ENCODE measurements around the gene FHOD1. TPM values are rescaled to one million over a fixed set of nuclear protein-coding genes. Genes with fewer than 3 reads are reported as not detected.

The FHOD1 gene
- total and polyA plus RNA-seq, 2 donors (not counting 1 experiment from before 2014, with no cell fraction given), result 46.3 to 46.9 TPM

DNA sequence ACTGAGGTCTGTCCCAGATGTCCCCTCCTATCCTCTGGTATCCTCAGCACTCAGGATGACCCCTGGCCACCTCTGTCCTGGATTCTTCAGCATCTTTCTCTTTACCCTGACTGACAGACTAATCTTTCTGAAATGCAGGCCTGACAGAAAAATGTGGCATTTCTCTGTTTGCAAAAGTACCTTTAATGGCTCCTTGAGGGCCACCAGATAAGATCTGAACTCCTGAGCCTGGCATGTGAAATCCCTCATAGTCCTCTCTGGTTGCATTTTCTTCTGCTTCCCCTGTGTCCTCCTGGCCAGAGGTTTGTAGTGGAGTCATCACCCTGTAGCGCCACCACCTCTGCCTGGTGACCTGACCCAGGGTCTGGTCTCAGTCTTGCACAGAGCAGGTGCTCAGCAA is 50.4 kb downstream of the FHOD1 start:
- no peak overlapping the region for H3K27ac ChIP-seq (ENCODE audit: low read length in 2 of 2)
- H3K4me2 ChIP-seq (replicated peaks; ENCODE audit: low read depth, low read length, poor library complexity, severe bottlenecking), result no peak overlapping the region
- peaks cover 16 to 21% of the 10 kb centered on the region in 2 donors for H3K4me1 ChIP-seq (ENCODE audit: control insufficient read depth in 2 of 2, insufficient read depth in 2 of 2, low read length in 2 of 2)
- peaks cover 0 to 59% of the 10 kb centered on the region in 2 experiments for H3K36me3 ChIP-seq (replicated peaks in 1 of 2; ENCODE audit: control extremely low read depth in 1 of 2, control insufficient read depth in 1 of 2, extremely low read depth in 1 of 2, insufficient read depth in 2 of 2, low read length in 1 of 2)
- H3K27me3 ChIP-seq (replicated peaks in 1 of 4; ENCODE audit: control extremely low read depth in 1 of 4, control insufficient read depth in 3 of 4, insufficient read depth in 4 of 4, low read length in 3 of 4), result no peaks in the 10 kb centered on the region
- TF ChIP-seq CTCF (IDR thresholded peaks at IDR 0.05) (no peak), EZH2 (IDR thresholded peaks at IDR 0.05; ENCODE audit: borderline replicate concordance, insufficient read depth, low read depth, low read length, poor library complexity, severe bottlenecking) (no peak)
- ATAC-seq (ENCODE audit: low read depth) (no peak), DNase-seq (no peak)
- peaks cover 0 to 5% (median 0%) of the 10 kb centered on the region in 3 donors for H3K9me3 ChIP-seq (ENCODE audit: control extremely low read depth in 1 of 3, control insufficient read depth in 2 of 3, insufficient read depth in 1 of 3, low read length in 2 of 3)
- peaks cover 54% of the 10 kb centered on the region for H4K20me1 ChIP-seq (ENCODE audit: control insufficient read depth, insufficient read depth, low read length, poor library complexity, severe bottlenecking)
- H3K4me3 ChIP-seq (ENCODE audit: control extremely low read depth in 1 of 5, extremely low read depth in 1 of 5, insufficient read depth in 1 of 5, low read depth in 2 of 5, low read length in 4 of 5), result no peak overlapping the region
- no peaks in the 10 kb centered on the region for H3K27me3 Mint-ChIP-seq
- 100% methylated on average over 1 of the region's 1 CpG for WGBS (ENCODE audit: insufficient coverage)
- H3K79me2 ChIP-seq (ENCODE audit: control insufficient read depth, insufficient read depth, low read length), result peaks cover 37% of the 10 kb centered on the region
- no peak overlapping the region for H3K27ac Mint-ChIP-seq
- no peak overlapping the region for H3K9ac ChIP-seq (ENCODE audit: low read length)
- POLR2A ChIA-PET, result no interaction called here
- CTCF ChIA-PET, result interaction anchor here (0.6 to 1.2 kb wide), 2 partner anchors 244 to 1649 kb away, joined by 4 to 5 read pairs; no protein-coding TSS in a partner anchor
- H3K4me1 Mint-ChIP-seq, result peaks cover 33% of the 10 kb centered on the region
- H3K4me3 Mint-ChIP-seq, result no peak overlapping the region
- intact Hi-C loops (cut with micrococcal nuclease), result no loop called here
- no peaks in the 10 kb centered on the region for H3K9me3 Mint-ChIP-seq (ENCODE audit: insufficient read depth)
- H2AFZ ChIP-seq (ENCODE audit: insufficient read depth, low read depth, low read length, poor library complexity, severe bottlenecking), result no peak overlapping the region

DNA sequence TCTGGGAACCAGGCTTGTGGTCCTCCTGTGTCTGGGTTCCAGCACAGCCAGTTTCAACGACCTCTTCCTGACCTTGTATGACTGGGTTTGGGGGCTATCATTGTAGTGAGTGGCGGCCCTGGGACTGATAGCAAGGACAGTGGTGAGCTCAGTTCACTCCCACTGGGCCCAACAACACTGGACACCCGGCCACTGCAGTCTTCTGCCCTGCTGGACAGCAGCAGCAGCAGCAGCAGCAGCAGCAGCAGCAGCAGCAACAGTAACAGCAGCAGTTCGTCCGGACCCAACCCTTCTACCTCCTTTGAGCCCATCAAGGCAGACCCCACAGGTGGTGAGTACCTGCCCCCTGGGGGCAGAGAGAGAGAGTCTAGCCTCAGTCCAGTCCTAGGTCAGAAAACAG is 51.6 kb downstream of the FHOD1 start:
- Mint-ChIP-seq H3K27ac (no peak overlapping the region), H3K4me3 (no peak overlapping the region), H3K27me3 (no peaks in the 10 kb centered on the region), H3K9me3 (ENCODE audit: insufficient read depth) (no peaks in the 10 kb centered on the region), H3K4me1 (peaks cover 39% of the 10 kb centered on the region)
- Histone ChIP-seq H3K4me1 (ENCODE audit: control insufficient read depth in 2 of 2, insufficient read depth in 2 of 2, low read length in 2 of 2) (peaks cover 22 to 28% of the 10 kb centered on the region in 2 donors), H3K9me3 (ENCODE audit: control extremely low read depth in 1 of 3, control insufficient read depth in 2 of 3, insufficient read depth in 1 of 3, low read length in 2 of 3) (peaks cover 0 to 5% (median 0%) of the 10 kb centered on the region in 3 donors), H3K9ac (ENCODE audit: low read length) (no peak overlapping the region), H3K79me2 (ENCODE audit: control insufficient read depth, insufficient read depth, low read length) (peaks cover 43% of the 10 kb centered on the region), H2AFZ (ENCODE audit: insufficient read depth, low read depth, low read length, poor library complexity, severe bottlenecking) (no peak overlapping the region), H3K36me3 (replicated peaks in 1 of 2; ENCODE audit: control extremely low read depth in 1 of 2, control insufficient read depth in 1 of 2, extremely low read depth in 1 of 2, insufficient read depth in 2 of 2, low read length in 1 of 2) (peaks cover 0 to 51% of the 10 kb centered on the region in 2 experiments), H3K4me2 (replicated peaks; ENCODE audit: low read depth, low read length, poor library complexity, severe bottlenecking) (no peak overlapping the region), H3K27me3 (replicated peaks in 1 of 4; ENCODE audit: control extremely low read depth in 1 of 4, control insufficient read depth in 3 of 4, insufficient read depth in 4 of 4, low read length in 3 of 4) (no peaks in the 10 kb centered on the region), H3K4me3 (ENCODE audit: control extremely low read depth in 1 of 5, extremely low read depth in 1 of 5, insufficient read depth in 1 of 5, low read depth in 2 of 5, low read length in 4 of 5) (no peak overlapping the region), H3K27ac (ENCODE audit: low read length in 2 of 2) (no peak overlapping the region), H4K20me1 (ENCODE audit: control insufficient read depth, insufficient read depth, low read length, poor library complexity, severe bottlenecking) (peaks cover 54% of the 10 kb centered on the region)
- POLR2A ChIA-PET, result no interaction called here
- intact Hi-C loops (cut with micrococcal nuclease), result no loop called here
- ATAC-seq (ENCODE audit: low read depth) (no peak), DNase-seq (no peak)
- 94% methylated on average over 5 of the region's 5 CpGs for WGBS (ENCODE audit: insufficient coverage)
- CTCF ChIA-PET, result interaction anchor here (0.5 to 2.3 kb wide), 3 partner anchors 11 to 252 kb away, joined by 3 to 7 read pairs (median 3); no protein-coding TSS in a partner anchor
- TF ChIP-seq CTCF (IDR thresholded peaks at IDR 0.05) (no peak), EZH2 (IDR thresholded peaks at IDR 0.05; ENCODE audit: borderline replicate concordance, insufficient read depth, low read depth, low read length, poor library complexity, severe bottlenecking) (no peak)

All from B cell (primary cell).